ENCODE results near the gene FSTL4. TPM values are rescaled to one million over a fixed set of nuclear protein-coding genes. Genes with fewer than 3 reads are reported as not detected.

FSTL4 gene
- total and polyA plus RNA-seq, 2 donors (not counting 1 experiment from before 2014, with no cell fraction given): 0.31 to 6.7 TPM

DNA sequence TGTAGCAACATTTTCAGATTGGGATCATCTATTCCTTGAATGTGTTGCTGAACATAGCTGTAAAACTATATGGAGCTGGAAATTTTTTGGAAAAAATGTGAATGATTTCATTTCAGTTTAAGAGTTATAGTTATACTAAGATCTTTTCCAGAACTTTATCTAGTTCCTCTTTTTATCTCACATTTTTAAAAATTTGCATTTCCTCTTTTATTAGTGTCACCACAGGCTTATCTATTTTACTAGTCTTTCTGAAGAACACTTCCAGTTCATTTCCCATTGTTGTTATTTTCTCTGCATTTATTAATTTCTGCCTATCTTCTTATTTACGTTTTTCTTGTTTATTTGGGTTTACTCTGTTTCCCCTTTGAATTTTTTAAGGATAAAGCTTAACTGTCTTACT is 46.0 kb upstream of the FSTL4 start:
- intact Hi-C loops (cut with micrococcal nuclease): no loop called here
- Mint-ChIP-seq H3K27ac (no peak overlapping the region), H3K9me3 (ENCODE audit: insufficient read depth) (no peaks in the 10 kb centered on the region), H3K4me3 (no peak overlapping the region), H3K4me1 (peaks cover 9% of the 10 kb centered on the region), H3K27me3 (peaks cover 9% of the 10 kb centered on the region)
- DNase-seq (peak; percentile 24), ATAC-seq (ENCODE audit: low read depth) (no peak)
- no peak for TF ChIP-seq EZH2 (IDR thresholded peaks at IDR 0.05; ENCODE audit: borderline replicate concordance, insufficient read depth, low read depth, low read length, poor library complexity, severe bottlenecking)
- TF ChIP-seq, protein P1, sequence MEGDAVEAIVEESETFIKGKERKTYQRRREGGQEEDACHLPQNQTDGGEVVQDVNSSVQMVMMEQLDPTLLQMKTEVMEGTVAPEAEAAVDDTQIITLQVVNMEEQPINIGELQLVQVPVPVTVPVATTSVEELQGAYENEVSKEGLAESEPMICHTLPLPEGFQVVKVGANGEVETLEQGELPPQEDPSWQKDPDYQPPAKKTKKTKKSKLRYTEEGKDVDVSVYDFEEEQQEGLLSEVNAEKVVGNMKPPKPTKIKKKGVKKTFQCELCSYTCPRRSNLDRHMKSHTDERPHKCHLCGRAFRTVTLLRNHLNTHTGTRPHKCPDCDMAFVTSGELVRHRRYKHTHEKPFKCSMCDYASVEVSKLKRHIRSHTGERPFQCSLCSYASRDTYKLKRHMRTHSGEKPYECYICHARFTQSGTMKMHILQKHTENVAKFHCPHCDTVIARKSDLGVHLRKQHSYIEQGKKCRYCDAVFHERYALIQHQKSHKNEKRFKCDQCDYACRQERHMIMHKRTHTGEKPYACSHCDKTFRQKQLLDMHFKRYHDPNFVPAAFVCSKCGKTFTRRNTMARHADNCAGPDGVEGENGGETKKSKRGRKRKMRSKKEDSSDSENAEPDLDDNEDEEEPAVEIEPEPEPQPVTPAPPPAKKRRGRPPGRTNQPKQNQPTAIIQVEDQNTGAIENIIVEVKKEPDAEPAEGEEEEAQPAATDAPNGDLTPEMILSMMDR (IDR thresholded peaks at IDR 0.05): no peak
- H3K27ac ChIP-seq (ENCODE audit: low read length in 2 of 2): no peak overlapping the region
- no peaks in the 10 kb centered on the region for H3K79me2 ChIP-seq (ENCODE audit: control insufficient read depth, insufficient read depth, low read length)
- ChIA-PET CTCF (no interaction called here), POLR2A (no interaction called here)
- H3K9me3 ChIP-seq (ENCODE audit: control extremely low read depth in 1 of 3, control insufficient read depth in 2 of 3, insufficient read depth in 1 of 3, low read length in 2 of 3): no peaks in the 10 kb centered on the region
- no peaks in the 10 kb centered on the region for H3K36me3 ChIP-seq (replicated peaks in 1 of 2; ENCODE audit: control extremely low read depth in 1 of 2, control insufficient read depth in 1 of 2, extremely low read depth in 1 of 2, insufficient read depth in 2 of 2, low read length in 1 of 2)
- peaks cover 0 to under 1% (median 0%) of the 10 kb centered on the region in 4 experiments for H3K27me3 ChIP-seq (replicated peaks in 1 of 4; ENCODE audit: control extremely low read depth in 1 of 4, control insufficient read depth in 3 of 4, insufficient read depth in 4 of 4, low read length in 3 of 4)
- H3K4me2 ChIP-seq (replicated peaks; ENCODE audit: low read depth, low read length, poor library complexity, severe bottlenecking): peak overlapping the region; percentile 43
- H4K20me1 ChIP-seq (ENCODE audit: control insufficient read depth, insufficient read depth, low read length, poor library complexity, severe bottlenecking): no peaks in the 10 kb centered on the region
- WGBS (ENCODE audit: insufficient coverage): no CpG with 5 or more reads among the region's 1 CpG
- peaks cover 0 to 12% of the 10 kb centered on the region in 2 donors for H3K4me1 ChIP-seq (ENCODE audit: control insufficient read depth in 2 of 2, insufficient read depth in 2 of 2, low read length in 2 of 2)
- no peak overlapping the region for H3K9ac ChIP-seq (ENCODE audit: low read length)
- no peak overlapping the region for H2AFZ ChIP-seq (ENCODE audit: insufficient read depth, low read depth, low read length, poor library complexity, severe bottlenecking)
- no peak overlapping the region for H3K4me3 ChIP-seq (ENCODE audit: control extremely low read depth in 1 of 5, extremely low read depth in 1 of 5, insufficient read depth in 1 of 5, low read depth in 2 of 5, low read length in 4 of 5)

DNA sequence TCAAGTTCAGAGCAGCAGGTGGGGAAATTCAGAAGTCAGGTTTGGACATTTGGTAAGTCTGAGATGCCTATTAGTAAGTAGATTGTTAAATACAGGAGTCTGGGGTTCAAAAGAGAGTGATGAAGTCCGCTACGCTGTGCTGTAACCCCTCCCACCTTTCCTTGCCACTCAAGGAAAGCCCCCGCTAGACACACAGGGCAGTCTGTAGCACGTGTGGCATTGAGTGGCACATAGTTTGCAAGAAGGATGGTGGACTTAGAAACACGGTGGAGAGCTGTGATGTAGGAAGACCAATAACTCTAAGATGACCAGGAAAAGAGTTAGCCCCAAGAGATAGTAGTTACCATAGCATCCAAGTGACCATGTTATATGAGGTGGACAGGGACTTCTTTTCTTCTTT is 44.7 kb upstream of the FSTL4 start:
- H3K27ac ChIP-seq (ENCODE audit: low read length in 2 of 2): no peak overlapping the region
- Mint-ChIP-seq H3K9me3 (ENCODE audit: insufficient read depth) (no peaks in the 10 kb centered on the region), H3K4me3 (no peak overlapping the region), H3K27ac (no peak overlapping the region), H3K4me1 (peaks cover 9% of the 10 kb centered on the region), H3K27me3 (peaks cover 9% of the 10 kb centered on the region)
- no peak for DNase-seq
- no peak overlapping the region for H3K4me3 ChIP-seq (ENCODE audit: control extremely low read depth in 1 of 5, extremely low read depth in 1 of 5, insufficient read depth in 1 of 5, low read depth in 2 of 5, low read length in 4 of 5)
- no peaks in the 10 kb centered on the region for H4K20me1 ChIP-seq (ENCODE audit: control insufficient read depth, insufficient read depth, low read length, poor library complexity, severe bottlenecking)
- intact Hi-C loops (cut with micrococcal nuclease): no loop called here
- no peaks in the 10 kb centered on the region for H3K9me3 ChIP-seq (ENCODE audit: control extremely low read depth in 1 of 3, control insufficient read depth in 2 of 3, insufficient read depth in 1 of 3, low read length in 2 of 3)
- H3K4me2 ChIP-seq (replicated peaks; ENCODE audit: low read depth, low read length, poor library complexity, severe bottlenecking): no peak overlapping the region
- no peak overlapping the region for H3K9ac ChIP-seq (ENCODE audit: low read length)
- WGBS (ENCODE audit: insufficient coverage): 100% methylated on average over 1 of the region's 5 CpGs
- no peak for ATAC-seq (ENCODE audit: low read depth)
- H3K4me1 ChIP-seq (ENCODE audit: control insufficient read depth in 2 of 2, insufficient read depth in 2 of 2, low read length in 2 of 2): peaks cover 0 to 12% of the 10 kb centered on the region in 2 donors
- peaks cover 0 to 7% (median 0%) of the 10 kb centered on the region in 4 experiments for H3K27me3 ChIP-seq (replicated peaks in 1 of 4; ENCODE audit: control extremely low read depth in 1 of 4, control insufficient read depth in 3 of 4, insufficient read depth in 4 of 4, low read length in 3 of 4)
- TF ChIP-seq, protein P1 (IDR thresholded peaks at IDR 0.05): no peak
- TF ChIP-seq EZH2 (IDR thresholded peaks at IDR 0.05; ENCODE audit: borderline replicate concordance, insufficient read depth, low read depth, low read length, poor library complexity, severe bottlenecking): no peak
- ChIA-PET CTCF (no interaction called here), POLR2A (no interaction called here)
- no peak overlapping the region for H2AFZ ChIP-seq (ENCODE audit: insufficient read depth, low read depth, low read length, poor library complexity, severe bottlenecking)
- H3K79me2 ChIP-seq (ENCODE audit: control insufficient read depth, insufficient read depth, low read length): no peaks in the 10 kb centered on the region
- no peaks in the 10 kb centered on the region for H3K36me3 ChIP-seq (replicated peaks in 1 of 2; ENCODE audit: control extremely low read depth in 1 of 2, control insufficient read depth in 1 of 2, extremely low read depth in 1 of 2, insufficient read depth in 2 of 2, low read length in 1 of 2)

Measured in B cell (primary cell).